Esophagus mucosa (tissue), 1 donor: Measurements from ENCODE around the gene RFWD3. TPM values are rescaled to one million over a fixed set of nuclear protein-coding genes. Genes with fewer than 3 reads are reported as not detected.

Experiments
- ATAC-seq: fragments of 200-7000 bp; cut with Tn5 transposase; one replicate; pipeline ENCODE4 v1.9.1; 2020
- total RNA-seq: library from RNA; stranded (reverse); gene quantifications from one replicate; pipeline ENCODE4 v1.2.4, GENCODE V29; 2023
- donor health status: DM: yes; HTN: yes; CAD: no.

RFWD3 gene
- total RNA-seq, 1 donor from 2014 or later: 23.9 TPM

- no peak for ATAC-seq
Observed at GRCh38 chr16:74578838-74579237, 87.8 kb downstream of the RFWD3 start.

DNA sequence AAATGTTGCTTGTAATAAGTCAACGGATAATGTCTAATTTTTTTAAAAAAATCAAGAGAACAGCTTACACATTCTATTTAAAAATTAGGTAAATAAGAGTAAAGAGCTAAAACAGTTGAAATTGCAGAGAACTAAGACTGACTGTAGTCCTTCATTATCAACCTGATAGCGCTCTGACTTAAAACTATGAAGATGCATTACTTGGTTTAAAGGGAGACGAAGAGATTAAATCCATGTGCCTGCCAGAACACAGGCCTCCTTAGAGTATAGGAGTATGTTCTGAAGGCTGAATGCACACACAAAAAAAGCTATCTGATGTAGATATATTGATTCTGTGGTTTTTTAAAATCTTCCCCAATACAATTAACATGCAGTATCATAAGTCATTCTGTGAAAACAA is 88.2 kb downstream of the RFWD3 start:
- ATAC-seq: no peak

GRCh38 chr16:74577882-74578366 is 88.8 kb downstream of the RFWD3 start:
- ATAC-seq: no peak

- no peak for ATAC-seq
Observed at GRCh38 chr16:74575807-74576643, 90.7 kb downstream of the RFWD3 start.

DNA sequence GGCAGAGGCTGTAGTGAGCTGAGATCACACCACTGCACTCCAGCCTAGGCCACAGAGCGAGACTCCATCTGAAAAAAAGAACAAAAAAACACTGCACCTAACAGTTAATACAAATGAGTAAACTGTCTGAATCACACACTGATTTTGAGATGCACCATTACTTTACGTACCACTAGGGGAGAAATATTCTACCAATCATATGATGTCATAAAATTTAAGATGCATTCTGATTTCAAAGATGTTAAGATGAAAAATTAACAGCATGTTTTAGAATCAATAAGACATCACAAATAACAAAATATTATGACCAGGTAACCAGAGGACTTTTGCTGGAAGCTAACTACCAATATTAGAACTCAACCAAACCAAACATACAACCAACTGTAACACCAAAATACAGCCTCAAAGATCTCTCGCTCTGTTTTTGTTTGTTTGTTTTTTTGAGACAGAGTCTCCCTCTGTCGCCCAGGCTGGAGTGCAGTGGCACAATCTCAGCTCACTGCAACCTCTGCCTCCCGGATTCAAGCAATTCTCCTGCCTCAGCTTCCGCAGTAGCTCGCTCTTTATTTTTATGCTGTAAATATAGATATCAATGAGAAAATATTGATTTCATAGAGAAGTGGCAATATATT is 91.4 kb downstream of the RFWD3 start:
- no peak for ATAC-seq

DNA sequence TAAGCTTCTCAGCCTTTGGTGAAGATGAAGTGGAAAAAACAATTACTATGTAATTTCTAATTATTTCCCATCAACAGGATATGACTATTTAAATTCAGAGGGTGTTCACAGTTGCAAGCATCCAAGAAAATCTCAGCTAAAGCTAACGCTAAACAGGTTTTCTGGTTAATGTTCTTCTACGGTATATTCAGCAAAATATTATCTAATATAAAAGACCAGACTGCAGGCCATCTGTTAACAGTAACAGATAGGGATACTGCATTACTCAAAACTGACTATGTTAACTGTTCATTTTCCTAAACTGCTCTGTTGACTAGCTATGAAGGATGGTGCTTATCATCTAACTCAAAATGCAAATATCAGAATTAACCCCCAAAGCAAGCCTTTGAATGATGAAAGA is 92.5 kb downstream of the RFWD3 start:
- no peak for ATAC-seq

DNA sequence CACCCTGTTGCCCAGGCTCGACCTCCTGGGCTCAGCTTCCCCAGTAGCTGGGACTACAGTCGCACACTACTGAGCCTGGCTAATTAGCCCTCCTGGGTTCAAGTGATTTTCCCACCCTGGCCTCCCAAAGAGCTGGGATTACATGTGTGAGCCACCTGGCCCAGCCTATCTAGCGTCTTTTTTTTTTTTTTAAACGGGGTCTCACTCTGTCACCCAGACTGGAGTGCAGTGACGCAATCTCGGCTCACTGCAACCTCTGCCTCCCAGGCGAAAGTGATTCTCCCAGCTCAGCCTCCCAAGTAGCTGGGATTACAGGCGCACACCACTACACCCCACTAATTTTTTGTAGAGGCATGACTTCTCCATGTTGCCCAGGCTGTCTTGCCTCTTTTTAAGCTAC is 93.1 kb downstream of the RFWD3 start:
- ATAC-seq: no peak

Other genes starting within 250 kb of the RFWD3 start
- 2.8 TPM for gene CLEC18B, start 245.4 kb downstream of the RFWD3 start, total RNA-seq
- gene GLG1, start 59.8 kb downstream of the RFWD3 start, total RNA-seq: 54.6 TPM
- 12.4 TPM for gene MLKL, start 34.0 kb upstream of the RFWD3 start, total RNA-seq
- 1.3 TPM for gene FA2H, start 107.9 kb upstream of the RFWD3 start, total RNA-seq